Calu3 (cell line): ENCODE measurements around the gene NEURL1. TPM values are rescaled to one million over a fixed set of nuclear protein-coding genes. Genes with fewer than 3 reads are reported as not detected.

Experiments
- BruUV-seq: library from RNA; stranded (reverse); fragments of 400-500 nt; replicated peaks from 2 replicates; lab custom pipeline; 2021; lab: Mats Ljungman, UMichigan
- CTCF ChIA-PET: fragments of 300-600 bp; sonication (Branson Sonifier 250); formaldehyde crosslinking; loops from one replicate; lab custom pipeline; 2022; ENCODE audit warnings: antibody characterized with exemption; lab: Charles Lee
- DNase-seq: peaks from one replicate; pipeline ENCODE4 v3.0.0; 2022
- H3K27ac Mint-ChIP-seq: one replicate; pipeline ENCODE4 v1.8.0; 2022; ENCODE audit warnings: mixed read lengths; ENCODE audit not compliant: unreplicated experiment
- H3K27me3 Mint-ChIP-seq: one replicate; pipeline ENCODE4 v1.8.0; 2022; ENCODE audit warnings: mixed read lengths; ENCODE audit not compliant: unreplicated experiment
- H3K36me3 Mint-ChIP-seq: one replicate; pipeline ENCODE4 v1.8.0; 2022; ENCODE audit warnings: mild to moderate bottlenecking, moderate library complexity, mixed read lengths; ENCODE audit not compliant: insufficient read depth, unreplicated experiment
- H3K4me1 Mint-ChIP-seq: one replicate; pipeline ENCODE4 v1.8.0; 2022; ENCODE audit warnings: mild to moderate bottlenecking, low read depth, mixed read lengths; ENCODE audit not compliant: unreplicated experiment
- H3K4me3 Mint-ChIP-seq: one replicate; pipeline ENCODE4 v1.8.0; 2022; ENCODE audit warnings: mild to moderate bottlenecking, low read depth, moderate library complexity, mixed read lengths; ENCODE audit not compliant: unreplicated experiment
- H3K9me3 Mint-ChIP-seq: one replicate; pipeline ENCODE4 v1.8.0; 2022; ENCODE audit warnings: low read depth, mixed read lengths; ENCODE audit not compliant: unreplicated experiment
- CTCF ChIP-seq: fragments of 200-600 bp; IDR thresholded peaks from one replicate; pipeline ENCODE4 v1.8.0; 2022; ENCODE audit warnings: antibody characterized with exemption; ENCODE audit not compliant: unreplicated experiment
- intact Hi-C: fragments of 100-400 bp; cut with micrococcal nuclease; formaldehyde crosslinking; loops from one replicate; pipeline ENCODE4 v1.10.0; 2022; ENCODE audit not compliant: unreplicated experiment
- total RNA-seq: library from RNA; stranded (reverse); gene quantifications from 2 replicates; pipeline ENCODE4 v1.2.3, GENCODE V29; 2022

The NEURL1 gene
- total RNA-seq, 1 experiment from 2014 or later: not detected

GRCh38 chr10:103555712-103556111, 62.2 kb downstream of the NEURL1 start:
- BruUV-seq: no TSS peak
- H3K27me3 Mint-ChIP-seq: peaks cover 78% of the 10 kb centered on the region
- CTCF ChIA-PET: interaction anchor here (0.6 kb wide), 1 partner anchor 1985 kb away, joined by 4 read pairs; no protein-coding TSS in a partner anchor
- H3K4me3 Mint-ChIP-seq: no peak overlapping the region
- intact Hi-C loops: no loop called here
- no peak for TF ChIP-seq CTCF
- no peak for DNase-seq
- no peak overlapping the region for H3K27ac Mint-ChIP-seq
- no peaks in the 10 kb centered on the region for H3K36me3 Mint-ChIP-seq
- no peaks in the 10 kb centered on the region for H3K9me3 Mint-ChIP-seq
- H3K4me1 Mint-ChIP-seq: no peaks in the 10 kb centered on the region

- no peaks in the 10 kb centered on the region for H3K9me3 Mint-ChIP-seq
- DNase-seq: no peak
- no TSS peak for BruUV-seq
- H3K4me3 Mint-ChIP-seq: no peak overlapping the region
- peaks cover 78% of the 10 kb centered on the region for H3K27me3 Mint-ChIP-seq
- CTCF ChIA-PET: no interaction called here
- intact Hi-C loops: no loop called here
- H3K36me3 Mint-ChIP-seq: no peaks in the 10 kb centered on the region
- no peak overlapping the region for H3K27ac Mint-ChIP-seq
- TF ChIP-seq CTCF: no peak
- H3K4me1 Mint-ChIP-seq: no peaks in the 10 kb centered on the region
Observed at GRCh38 chr10:103556383-103557007, 63.0 kb downstream of the NEURL1 start.

GRCh38 chr10:103557455-103557854, 64.0 kb downstream of the NEURL1 start:
- peaks cover 71% of the 10 kb centered on the region for H3K27me3 Mint-ChIP-seq
- no peak overlapping the region for H3K27ac Mint-ChIP-seq
- H3K9me3 Mint-ChIP-seq: no peaks in the 10 kb centered on the region
- CTCF ChIA-PET: no interaction called here
- no peak for DNase-seq
- intact Hi-C loops: no loop called here
- H3K4me3 Mint-ChIP-seq: no peak overlapping the region
- BruUV-seq: no TSS peak
- H3K4me1 Mint-ChIP-seq: no peaks in the 10 kb centered on the region
- no peaks in the 10 kb centered on the region for H3K36me3 Mint-ChIP-seq
- no peak for TF ChIP-seq CTCF

GRCh38 chr10:103558911-103559310, 65.4 kb downstream of the NEURL1 start:
- Mint-ChIP-seq H3K36me3 (no peaks in the 10 kb centered on the region), H3K27me3 (peaks cover 66% of the 10 kb centered on the region), H3K4me1 (no peaks in the 10 kb centered on the region), H3K27ac (no peak overlapping the region), H3K4me3 (no peak overlapping the region), H3K9me3 (no peaks in the 10 kb centered on the region)
- intact Hi-C loops: no loop called here
- BruUV-seq: no TSS peak
- DNase-seq: no peak
- no peak for TF ChIP-seq CTCF
- CTCF ChIA-PET: no interaction called here
